Erythroblast (primary cell): ENCODE measurements around the gene TLK1.
"Not testable (repeated sequence)": the region's sequence is repeated elsewhere in the genome, so short reads cannot be mapped to it uniquely, and the experiment has no call there.

Source experiments
- DNase-seq, 2 experiments: peaks; one replicate each; lab custom pipeline; 2025; lab: John Stamatoyannopoulos, UW
- GATA1 ChIP-seq: IDR thresholded peaks from 2 replicates; pipeline ENCODE4 v1.6.1; 2011; ENCODE audit warnings: low read depth, mild to moderate bottlenecking, control low read depth, low read length, moderate library complexity
- POLR2A ChIP-seq: IDR thresholded peaks from 2 replicates; pipeline ENCODE4 v1.6.1; 2011; ENCODE audit warnings: mild to moderate bottlenecking, low read length

TLK1 gene

DNA sequence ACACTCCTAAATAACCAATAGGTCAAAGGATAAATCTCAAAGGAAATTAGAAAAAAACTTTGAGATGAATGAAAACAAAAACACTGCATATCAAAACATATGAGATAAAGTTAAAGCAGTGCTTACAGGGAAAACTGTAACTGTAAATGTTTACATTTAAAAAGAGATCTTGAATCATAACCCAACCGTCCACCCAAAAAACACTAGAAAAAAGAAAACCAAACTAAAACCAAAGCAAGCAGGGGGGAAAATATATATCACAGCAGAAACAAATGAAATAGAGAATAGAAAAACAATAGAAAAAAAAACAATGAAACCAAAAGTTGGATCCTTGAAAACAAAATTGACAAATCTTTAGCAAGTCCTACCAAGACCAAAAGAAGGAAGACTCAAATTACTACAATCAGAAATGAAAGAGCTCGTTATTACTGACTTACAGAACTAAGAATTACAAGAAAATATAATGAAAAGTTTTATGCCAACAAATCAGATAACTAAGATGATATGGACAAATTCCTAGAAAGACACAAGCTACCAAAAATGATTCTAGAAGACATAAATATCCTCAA is 65.6 kb downstream of the TLK1 start:
- no peak for TF ChIP-seq GATA1
- no peak for TF ChIP-seq POLR2A
- no peak for DNase-seq

DNA sequence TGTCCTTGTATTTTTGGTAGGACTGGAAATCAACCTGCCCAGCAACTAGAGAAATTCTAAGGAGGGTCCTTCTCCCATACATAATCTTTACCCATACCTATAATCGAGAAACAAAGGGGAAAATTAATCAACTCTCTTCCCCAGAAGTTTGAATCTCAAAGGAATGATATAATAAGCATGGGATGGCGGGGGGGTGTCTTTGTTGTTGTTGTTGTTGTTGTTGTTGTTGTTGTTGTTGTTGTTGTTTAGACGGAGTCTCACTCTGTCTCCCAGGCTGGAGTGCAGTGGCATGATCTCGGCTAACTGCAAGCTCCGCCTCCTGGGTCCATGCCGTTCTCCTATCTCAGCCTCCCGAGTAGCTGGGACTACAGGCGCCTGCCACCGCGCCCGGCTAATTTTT is 69.2 kb downstream of the TLK1 start:
- not testable (repeated sequence) for DNase-seq

DNA sequence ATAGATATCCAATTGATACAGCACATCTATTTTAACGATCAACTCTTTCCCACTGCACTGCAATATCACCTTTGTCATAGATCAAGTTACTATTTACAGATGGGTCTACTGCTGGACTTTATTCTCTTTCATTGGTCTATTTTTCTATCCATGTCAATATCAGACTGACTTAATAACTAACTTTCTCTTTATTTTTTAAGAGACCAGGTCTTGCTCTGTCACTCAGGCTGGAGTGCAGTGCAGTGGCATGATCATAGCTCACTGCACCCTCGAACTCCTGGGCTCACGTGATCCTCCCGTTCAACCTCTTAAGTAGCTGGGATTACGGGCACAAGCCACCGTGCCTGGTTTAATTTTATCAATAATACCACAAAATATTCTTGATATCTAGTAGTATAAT is 71.2 kb downstream of the TLK1 start:
- TF ChIP-seq POLR2A, result no peak
- TF ChIP-seq GATA1, result no peak
- DNase-seq, result no peak

DNA sequence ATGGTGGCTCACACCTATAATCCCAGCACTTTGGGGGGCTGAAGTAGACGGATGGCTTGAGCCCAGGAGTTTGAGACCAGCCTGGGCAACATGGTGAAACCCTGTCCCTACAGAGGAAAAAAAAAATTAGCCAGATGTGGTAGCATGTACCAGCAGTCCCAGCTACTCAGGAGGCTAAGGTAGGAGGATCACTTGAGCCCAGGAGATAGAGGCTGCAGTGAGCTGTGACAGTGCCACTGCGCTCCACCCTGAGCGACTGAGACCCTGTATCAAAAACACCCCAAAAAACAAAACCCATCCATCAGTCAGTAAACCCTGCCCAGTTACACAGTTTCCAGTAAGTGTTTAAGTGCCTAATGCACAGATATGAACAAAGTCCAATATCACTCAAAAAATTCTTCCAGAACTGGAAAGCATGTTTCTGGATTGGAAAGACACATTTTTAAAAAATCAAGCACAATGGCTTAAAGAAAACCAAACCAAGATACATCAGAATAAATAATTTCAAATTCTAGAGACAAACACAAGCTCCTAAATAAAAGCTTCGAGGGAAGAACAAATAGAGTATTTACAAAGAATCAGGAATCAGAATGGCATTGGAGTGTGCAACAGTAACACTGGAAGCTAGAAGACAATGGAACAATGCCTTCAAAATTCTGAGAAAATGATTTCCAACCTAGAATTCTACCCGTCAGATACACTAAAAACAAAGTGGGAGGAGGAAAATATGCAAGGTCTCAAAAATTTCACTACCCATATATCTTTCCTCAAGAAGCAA is 72.4 kb downstream of the TLK1 start:
- no peak for TF ChIP-seq GATA1
- TF ChIP-seq POLR2A, result no peak
- no peak for DNase-seq

DNA sequence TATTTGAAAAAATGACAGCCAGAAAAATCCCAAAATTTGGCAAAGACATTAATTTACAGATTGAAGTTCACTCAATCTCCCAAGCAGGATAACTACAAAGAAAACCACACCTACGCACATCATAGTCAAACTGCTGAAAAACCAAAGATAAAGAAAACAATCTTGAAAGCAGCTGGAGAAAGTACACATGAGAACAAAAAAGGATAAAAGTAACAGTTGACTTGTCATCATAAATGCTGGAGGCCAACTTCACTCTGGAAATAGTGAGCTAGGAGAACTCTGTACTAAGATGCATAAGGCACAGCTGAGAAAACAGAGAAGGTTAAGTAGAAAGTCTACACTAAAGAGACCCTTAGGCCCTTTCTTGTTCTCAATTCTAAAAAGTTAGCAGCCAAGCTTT is 73.1 kb downstream of the TLK1 start:
- TF ChIP-seq GATA1, result no peak
- TF ChIP-seq POLR2A, result no peak

DNA sequence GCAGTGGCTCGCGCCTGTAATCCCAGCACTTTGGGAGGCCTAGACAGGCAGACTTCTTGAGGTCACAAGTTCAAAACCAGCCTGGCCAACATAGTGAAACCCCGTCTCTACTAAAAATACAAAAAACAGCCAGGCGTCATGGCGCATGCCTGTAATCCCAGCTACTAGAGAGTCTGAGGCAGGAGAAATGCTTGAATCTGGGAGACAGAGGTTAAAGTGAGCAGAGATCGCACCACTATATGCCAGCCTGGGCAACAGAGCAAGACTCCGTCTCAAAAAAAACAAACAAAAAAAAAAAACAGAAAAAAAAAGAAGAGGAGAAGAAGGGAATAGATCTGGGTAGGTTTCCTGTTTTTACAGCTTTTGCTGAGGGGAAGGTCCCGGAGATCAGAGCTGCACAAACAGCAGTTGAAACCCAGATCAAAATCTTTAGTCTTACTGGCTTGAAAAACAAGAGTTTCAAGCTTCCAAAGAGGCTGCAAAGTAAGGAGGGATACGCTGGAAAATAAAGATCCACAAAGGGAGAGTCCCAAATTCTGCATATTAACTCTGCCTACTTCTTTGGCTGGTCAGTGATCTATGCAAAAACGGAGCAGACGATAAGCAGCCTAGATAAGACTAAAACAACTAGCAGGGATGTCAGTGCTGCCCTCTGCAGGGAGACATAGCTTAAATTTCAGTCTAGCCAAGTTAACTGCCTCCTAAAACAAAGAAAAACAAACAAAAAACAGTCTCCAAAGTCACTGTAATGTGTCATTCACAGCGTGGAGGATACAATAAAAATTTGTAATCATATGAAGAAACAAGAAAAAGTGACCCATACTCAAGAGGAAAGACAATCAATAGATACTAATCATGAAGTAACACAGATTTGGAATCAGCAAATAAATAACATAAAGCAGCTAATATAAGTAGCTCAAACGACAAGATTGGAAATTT is 74.1 kb downstream of the TLK1 start:
- peak; percentile 79 to 80 for DNase-seq
- TF ChIP-seq GATA1, result peak; percentile 53
- no peak for TF ChIP-seq POLR2A

More for the DNA sequence above, 73.1 kb downstream of the TLK1 start:
- DNase-seq, result peak in 1 of 2 experiments; percentile 6

DNA sequence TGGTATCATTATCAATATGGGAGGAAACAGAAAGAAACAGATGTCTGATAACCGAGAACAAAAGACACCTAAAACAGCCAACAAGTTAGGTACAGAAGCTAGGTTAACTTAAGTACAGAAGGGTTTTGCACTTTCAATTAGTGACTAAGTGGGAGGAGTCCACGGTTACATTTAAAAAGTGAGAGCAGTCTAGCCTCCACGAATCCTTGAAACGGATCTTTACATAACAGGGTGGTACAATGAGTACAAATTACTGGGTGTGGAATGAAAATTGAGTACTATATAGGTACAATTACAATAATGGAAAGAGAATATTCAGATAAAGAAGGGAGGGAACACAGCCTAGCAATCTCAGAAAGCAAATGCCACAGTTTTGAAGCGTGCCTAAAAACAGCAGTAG is 76.6 kb downstream of the TLK1 start:
- TF ChIP-seq POLR2A (no peak), GATA1 (no peak)
- DNase-seq, result peak; percentile 6 to 37

DNA sequence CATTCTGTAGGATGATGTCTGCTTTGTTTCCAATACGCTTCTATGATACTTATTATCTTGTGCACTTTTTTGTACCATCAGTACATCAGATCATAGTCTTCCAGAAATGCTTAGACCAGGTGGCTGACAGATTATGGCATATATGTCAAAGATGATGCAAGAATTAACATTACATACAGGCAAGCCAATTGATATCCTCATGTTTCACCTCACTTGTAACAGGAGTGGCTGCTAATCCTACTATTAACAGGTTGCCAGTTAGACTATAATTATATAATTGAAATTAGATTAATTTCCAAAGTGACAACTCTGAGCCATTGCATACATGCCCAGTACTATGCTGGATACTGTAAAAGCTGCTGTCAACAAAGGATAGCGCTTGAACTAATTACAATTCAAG is 77.2 kb downstream of the TLK1 start:
- peak; percentile 70 to 81 for DNase-seq
- TF ChIP-seq POLR2A (no peak), GATA1 (no peak)

DNA sequence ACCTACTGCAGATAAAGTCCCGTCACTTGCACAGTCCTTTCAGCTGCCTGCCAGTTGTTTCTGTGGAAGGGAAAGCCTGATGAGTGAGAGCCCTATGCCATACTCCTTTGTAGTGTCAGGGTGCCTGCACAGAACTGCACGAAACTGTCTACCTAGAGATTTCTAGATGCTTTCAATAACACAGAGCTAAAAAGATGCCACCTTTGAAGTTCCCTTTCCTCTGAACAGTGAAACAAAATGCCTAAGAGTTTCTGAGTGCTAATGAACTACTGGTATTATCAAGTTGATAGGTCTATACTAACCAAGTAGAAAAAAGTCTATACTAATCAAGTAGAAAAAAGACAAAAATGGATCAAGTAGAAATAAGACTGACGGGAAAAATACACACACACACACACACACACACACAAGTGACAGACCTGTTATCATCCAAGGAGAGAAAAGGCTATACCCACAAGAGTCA is 79.0 kb downstream of the TLK1 start:
- DNase-seq, result no peak
- TF ChIP-seq GATA1, result no peak

DNA sequence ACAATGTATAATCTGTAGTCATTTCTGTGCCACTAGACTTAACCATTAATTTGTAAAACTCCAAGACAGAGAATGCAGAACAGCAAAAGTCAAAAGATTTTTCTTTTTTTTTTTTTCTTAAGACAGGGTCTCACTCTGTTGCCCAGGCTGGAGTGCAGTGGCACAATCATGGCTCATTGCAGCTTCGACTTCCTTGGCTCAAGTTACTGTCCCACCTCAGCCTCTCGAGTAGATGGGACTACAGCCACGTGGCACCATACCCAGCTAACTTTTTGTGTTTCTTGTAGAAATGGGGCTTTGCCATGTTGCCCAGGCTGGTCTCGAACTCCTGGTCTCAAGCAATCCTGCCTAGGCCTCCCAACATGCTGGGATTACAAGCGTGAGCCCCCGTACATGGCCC is 80.1 kb downstream of the TLK1 start:
- DNase-seq, result no peak
- TF ChIP-seq GATA1 (no peak), POLR2A (no peak)

DNA sequence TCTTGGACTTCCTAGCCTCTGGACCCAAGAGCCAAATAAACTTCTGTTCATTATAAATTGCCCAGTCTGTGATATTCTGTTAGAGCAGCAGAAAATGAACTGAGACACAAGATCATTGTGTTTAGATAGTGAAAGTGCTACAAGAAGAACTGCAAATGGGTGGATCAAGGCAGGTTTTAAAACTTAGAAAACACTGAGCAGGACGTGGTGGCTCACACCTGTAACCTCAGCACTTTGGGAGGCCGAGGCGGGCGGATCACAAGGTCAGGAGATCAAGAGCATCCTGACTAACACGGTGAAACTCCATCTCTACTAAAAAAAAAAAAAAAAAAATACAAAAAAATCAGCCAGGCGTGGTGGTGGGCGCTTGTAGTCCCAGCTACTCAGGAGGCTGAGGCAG is 84.3 kb downstream of the TLK1 start:
- DNase-seq, result not testable (repeated sequence)

DNA sequence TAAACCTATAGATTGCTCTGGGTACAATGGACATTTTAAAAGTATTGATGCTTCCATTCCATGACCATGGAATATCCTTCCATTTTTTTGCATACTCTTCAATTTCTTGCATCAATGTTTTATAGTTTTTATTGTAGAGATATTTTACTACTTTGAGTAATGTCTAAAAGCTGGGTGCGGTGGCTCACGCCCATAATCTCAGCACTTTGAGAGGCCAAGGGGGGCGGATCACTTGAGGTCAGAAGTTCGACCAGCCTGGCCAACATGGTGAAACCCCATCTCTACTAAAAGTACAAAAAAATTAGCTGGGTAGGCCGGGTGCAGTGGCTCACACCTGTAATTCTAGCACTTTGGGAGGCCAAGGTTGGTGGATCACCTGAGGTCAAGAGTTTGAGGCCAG is 88.5 kb downstream of the TLK1 start:
- DNase-seq, result no peak
- TF ChIP-seq GATA1 (no peak), POLR2A (no peak)

DNA sequence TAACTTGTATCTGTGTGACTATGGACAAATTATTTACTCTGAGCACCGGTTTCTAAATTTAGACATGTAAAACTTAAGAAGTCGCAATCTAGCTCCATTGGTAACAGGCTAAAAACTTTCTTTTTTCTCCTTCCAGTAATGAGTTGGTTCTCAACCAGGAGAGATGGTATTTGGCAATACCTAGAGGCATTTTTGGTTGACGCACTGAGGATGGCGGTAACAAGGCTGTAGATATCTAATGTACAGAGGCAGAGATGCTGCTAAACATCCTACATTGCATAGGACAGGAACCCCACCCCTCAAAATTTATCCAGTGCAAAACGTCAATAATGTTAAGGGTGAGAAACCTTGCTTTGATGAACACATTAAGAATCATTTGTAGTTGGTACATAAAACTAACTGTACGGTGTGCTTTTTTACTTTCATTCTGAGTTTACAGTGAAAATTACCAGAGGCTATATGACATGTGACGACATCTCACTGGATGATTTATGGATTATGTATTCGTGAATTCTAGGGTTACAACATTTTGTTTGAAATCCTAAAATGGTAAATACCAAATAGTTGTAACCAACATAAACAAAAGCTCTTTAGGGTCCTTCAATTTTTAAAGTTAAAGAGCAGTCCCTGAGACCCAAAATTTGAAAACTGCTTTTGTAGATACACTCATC is 91.3 kb downstream of the TLK1 start:
- TF ChIP-seq POLR2A, result no peak
- TF ChIP-seq GATA1, result no peak
- no peak for DNase-seq
